Measurements from ENCODE around the gene FN1.

The FN1 gene

GRCh38 chr2:215435870-215436704, at the start of gene FN1:
TSS of gene FN1 (minus strand) at chr2:215436068. CDS start at chr2:215435802, 266 bp downstream.
- peak; percentile 83 for DNase-seq

DNA sequence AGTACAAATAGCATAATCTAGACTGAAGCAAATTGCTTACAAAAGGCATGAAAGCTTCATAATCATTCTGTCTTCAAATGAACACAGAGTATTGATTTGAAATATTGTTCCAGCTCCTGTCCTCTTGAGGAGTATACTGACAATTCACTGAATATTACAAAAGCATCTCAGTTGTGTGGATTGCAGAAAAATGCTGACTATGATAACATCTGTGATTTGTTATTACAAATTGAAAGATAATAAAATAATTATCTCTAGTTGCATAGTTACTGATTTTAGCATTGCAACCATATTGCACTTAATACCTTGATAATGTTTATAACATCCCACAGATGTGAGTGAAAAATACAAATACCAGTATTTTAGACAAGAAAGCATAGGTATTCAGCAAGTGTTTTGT, 49.2 kb upstream of the FN1 start:
- DNase-seq = no peak

GRCh38 chr2:215484570-215484969, 48.7 kb upstream of the FN1 start:
- DNase-seq = no peak

DNA sequence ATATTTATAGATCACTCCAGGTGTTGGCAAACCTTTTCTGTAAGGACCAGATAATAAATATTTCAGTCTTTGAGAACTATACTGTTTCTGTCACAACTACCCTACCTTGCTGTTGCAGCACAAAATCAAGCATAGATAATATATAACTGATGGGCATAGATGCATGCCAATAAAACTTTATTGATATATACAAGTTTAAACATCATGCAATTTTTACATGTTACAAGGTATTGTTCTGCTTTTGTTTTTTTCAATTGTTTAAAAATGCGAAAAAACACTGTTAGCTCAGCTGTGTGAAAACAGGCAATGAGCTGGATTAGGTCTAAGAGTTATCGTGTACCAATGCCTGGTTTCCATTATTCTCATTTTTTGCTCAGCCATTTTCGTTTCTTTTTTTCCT, 47.6 kb upstream of the FN1 start:
- no peak for DNase-seq

DNA sequence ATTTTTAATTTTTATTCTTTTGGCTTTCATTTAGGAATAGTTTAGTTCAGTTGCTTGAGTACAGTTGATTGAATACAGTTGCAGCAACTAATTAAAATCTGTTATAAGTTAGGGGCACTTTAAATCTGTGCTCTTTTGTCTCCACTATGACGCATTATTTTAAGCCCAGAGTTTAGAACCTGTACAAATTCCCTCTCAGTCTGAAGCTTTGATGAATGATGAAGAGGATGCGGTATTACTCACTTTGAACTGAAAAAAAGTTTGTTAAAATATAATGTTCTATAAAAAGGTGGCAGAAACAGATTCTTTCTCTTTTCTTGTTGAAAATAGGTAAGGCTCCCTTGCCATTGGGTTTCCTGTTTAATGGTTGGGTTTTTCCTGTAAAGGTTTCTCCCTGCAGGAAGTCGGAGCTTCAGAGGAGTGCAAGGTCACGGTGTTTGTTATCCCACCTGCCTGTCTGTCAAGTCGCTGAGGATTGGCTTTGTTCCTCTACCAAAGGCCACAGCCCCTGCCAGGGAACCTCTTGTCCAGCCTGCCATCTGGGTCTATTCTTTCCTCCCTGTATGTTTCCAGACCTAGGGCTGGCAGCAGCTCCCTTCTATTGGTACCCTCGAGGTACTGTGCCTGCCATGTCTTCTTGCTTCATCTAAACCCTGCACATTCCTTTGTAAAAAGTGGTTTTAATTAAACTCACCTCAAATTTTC, 43.8 kb upstream of the FN1 start:
- DNase-seq = no peak

- DNase-seq = no peak
Observed at GRCh38 chr2:215479121-215479520, 43.3 kb upstream of the FN1 start.

- DNase-seq = no peak
Observed at GRCh38 chr2:215476424-215476823, 40.6 kb upstream of the FN1 start.

GRCh38 chr2:215466097-215466909, 30.4 kb upstream of the FN1 start:
- DNase-seq = no peak

DNA sequence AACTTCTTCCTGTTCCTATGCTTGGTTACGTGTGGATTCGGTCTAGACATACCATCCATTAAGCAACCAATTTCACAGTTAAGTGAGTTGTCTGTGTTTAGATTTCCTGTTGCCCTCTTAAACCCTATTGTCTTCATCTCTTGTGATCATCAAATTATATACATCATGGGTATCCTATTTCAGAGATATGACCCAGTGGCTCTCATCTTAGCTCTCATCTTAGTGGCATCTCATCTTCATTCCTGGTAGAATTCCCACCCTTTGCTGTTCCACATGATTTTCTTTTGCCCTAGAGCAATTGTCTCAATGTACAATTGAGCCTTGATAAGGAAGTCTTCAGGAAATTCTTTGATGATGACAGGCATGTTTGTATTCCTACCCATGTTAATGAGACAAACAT, 29.4 kb upstream of the FN1 start:
- no peak for DNase-seq

DNA sequence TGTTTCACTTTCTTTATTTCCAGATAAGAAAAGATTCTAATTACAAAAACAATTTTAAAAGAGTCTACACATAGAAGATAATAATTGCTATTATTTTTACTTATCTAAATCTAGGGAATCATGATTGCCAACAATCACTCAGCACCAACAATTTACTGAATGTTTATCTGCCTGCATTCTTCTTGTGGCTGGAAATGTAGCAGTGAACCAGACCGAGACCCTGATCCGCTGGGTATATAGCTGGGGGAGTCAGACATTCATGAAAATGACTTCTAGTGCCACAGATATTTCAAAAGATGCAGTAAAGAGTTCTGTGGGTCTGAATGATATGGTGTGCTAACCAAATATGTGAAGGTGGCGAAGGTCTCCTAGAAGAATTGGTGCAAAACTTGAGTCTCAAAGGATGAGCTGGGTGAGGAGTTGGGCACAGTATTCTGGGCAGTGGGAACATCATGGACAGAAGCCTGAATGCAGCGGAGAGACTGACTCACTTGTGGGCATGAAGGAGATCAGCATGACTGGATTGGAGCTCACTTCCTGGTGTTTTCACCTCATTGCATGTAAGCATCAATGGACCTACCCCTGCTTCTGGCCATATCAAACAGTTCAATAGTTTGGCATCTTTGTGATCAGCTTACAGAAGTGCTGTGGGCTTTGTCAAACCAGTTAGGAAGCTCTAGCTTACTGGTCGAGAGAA, 26.1 kb upstream of the FN1 start:
- no peak for DNase-seq

DNA sequence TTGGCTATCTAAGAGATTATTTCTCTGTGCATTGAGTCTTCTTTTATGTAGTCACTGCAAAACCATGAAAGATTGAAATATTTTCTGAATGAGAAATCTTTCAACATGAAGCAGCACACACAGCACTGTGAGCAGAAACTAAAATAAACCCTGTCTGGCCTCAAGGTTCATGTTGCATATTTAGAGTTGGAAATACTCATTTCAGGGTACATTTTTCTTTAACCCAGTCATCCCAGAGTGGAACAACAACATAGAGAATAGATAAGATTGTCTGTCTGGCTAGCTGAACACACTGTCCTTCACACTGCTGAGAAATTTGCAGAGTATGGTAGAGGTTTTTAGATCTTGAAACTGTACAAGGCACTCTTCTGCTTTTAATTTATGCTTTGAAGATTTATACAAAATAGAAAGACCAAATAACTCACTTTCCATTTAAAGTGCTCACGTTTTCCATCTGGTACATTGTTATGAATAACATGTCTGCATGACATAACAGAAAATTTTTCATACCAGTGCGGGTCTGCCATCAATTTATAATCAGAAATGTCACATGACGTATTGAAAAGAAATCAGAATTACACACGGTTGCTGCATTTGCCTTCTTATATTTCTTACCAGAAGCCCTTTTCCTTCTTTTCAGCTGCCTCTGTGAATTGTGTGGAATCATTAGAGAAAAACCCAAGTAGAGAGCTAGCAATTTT, 25.0 kb upstream of the FN1 start:
- no peak for DNase-seq

DNA sequence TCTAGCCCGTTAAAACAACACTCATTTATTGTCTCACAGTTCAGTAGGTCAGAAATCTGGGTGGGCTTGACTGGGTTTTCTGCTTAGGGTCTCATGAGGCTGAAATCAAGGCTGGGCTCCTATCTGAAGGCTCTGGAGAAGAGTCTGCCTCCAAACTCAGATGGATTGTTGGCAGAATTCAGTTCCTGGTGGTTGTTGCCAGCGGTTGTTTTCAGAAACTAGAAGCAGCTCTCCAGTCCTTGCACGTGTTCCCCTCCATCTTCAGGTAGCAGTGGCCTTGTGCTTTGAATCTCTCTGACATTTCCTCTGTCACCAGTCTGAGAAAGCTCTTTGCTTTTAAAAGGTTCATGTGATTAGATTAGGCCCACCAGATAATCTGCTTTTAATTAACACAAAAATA, 20.1 kb upstream of the FN1 start:
- no peak for DNase-seq

GRCh38 chr2:215454519-215455246, 18.8 kb upstream of the FN1 start:
- DNase-seq = no peak

- DNase-seq = no peak
Observed at GRCh38 chr2:215452725-215453124, 16.9 kb upstream of the FN1 start.

DNA sequence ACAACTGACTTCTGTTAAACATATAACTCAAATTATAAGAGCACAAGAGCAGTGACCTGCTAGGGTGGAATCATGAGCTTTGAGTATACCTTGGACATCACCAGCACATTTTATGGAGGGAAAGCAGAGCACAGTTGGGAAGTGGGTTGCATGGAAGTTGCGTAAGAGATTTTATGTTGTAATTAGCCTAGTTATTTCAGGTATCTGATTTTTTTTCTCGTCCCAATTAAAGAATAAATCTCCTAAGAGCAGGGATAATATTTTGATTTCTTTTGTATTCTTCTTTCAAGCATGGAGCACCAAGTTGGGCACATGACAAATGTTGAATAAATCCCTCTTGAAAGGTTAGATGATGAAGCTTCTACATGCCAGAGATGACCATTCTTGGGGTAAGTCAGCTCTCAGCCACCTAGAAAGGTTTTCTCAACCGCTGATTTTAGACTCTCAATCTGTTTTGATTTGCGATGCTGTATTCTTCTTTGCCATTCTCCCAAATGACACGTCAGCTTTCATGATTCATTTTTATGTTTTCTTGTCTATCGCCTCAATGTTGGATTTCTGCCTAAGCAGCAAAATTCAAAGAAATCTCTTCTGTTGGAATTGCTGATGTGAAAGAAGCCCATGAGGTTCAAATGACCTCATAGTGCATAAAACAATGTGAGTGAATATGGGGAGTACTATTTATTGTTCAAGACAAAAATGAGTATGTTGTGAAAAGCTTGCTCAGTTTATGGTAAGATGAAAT, 15.3 kb upstream of the FN1 start:
- DNase-seq = no peak

DNA sequence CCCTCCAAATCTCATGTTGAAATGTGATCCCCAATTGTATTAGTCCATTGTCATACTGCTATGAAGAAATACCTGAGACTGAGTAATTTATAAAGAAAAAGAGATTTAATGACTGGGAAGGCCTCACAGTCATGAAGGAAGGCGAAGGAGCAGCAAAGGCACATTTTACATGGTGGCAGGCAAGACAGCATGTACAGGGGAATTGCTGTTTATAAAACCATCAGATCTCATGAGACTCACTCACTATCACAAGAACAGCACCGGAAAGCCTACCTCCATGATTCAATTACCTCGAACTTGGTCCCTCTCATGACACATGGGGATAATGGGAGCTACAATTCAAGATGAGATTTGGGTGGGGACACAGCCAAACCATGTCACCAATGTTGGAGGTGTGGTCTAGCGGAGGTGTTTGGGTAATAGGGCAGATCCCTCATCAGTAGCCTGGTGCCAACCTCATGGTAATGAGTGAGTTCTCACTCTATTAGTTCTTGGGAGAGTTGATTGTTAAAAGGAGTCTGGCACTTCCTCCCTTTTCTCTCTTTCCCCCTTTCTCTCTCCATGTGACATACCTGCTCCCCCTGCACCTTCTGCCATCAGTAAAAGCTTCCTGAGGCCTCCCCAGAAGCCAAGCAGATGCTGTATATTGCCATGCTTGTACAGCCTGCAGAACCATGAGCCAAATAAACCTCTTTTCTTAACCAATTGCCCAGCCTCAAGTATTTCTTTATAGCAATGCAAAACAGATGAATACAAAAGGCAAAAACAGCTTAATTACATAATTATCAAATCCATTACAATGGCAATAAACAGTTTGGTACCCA, 14.5 kb upstream of the FN1 start:
- DNase-seq = no peak

GRCh38 chr2:215447673-215448081, 11.8 kb upstream of the FN1 start:
- no peak for DNase-seq

GRCh38 chr2:215447056-215447455, 11.2 kb upstream of the FN1 start:
- no peak for DNase-seq

DNA sequence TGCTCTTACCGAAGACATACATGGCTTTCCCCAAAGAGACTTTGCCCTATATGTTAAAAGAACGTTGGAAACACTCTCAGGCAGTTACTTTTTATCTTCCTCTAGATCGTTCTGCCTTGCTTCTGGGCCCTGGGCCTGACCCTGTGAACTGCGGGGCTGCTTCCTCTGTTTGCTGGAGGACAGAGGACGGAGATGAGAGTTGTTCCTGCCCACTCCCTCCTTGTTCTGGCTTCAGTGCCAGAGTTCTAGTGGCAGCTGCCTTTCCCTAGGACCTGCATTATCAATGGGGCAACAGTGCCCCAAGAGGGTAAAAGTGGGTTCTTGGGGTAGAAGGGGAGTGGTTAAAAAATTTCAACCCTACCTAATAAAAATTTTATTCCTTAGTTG, 6.5 kb upstream of the FN1 start:
- no peak for DNase-seq

Measured in stimulated activated CD8-positive, alpha-beta memory T cell treated with anti-CD3 and anti-CD28 coated beads, Interleukin-4, amount 100 ng/mL, for 48 hours (primary cell).